Body of pancreas (tissue), 4 donors: ENCODE data around the gene SYCE3. TPM values are rescaled to one million over a fixed set of nuclear protein-coding genes. Genes with fewer than 3 reads are reported as not detected.

ENCODE experiments used
- ATAC-seq: fragments of 150-250 bp; one replicate; pipeline ENCODE4 v1.9.1; 2016
- DNase-seq, 4 donors: peaks; one replicate each; pipeline ENCODE4 v3.0.0-alpha.2; 2019
- H3K27ac ChIP-seq, 4 donors: fragments of 200-600 bp; sonication (generic); 1 replicate in 3 of 4; 2 replicates in 1 of 4; pipeline versions ENCODE4 v1.5.1 to v1.6.1; 2016 to 2019; ENCODE audit warnings: mild to moderate bottlenecking in 1 of 4, mixed read lengths in 1 of 4, moderate library complexity in 1 of 4
- H3K27me3 ChIP-seq, 2 donors: fragments of 200-600 bp; sonication (generic); one replicate each; pipeline ENCODE4 v1.6.0; 2016; ENCODE audit warnings: mild to moderate bottlenecking in 1 of 2
- H3K36me3 ChIP-seq, 2 donors: fragments of 200-600 bp; sonication (generic); replicated peaks in 1 of 2; 2 replicates each; pipeline ENCODE4 v1.5.1; 2016; ENCODE audit warnings: low read depth in 2 of 2; ENCODE audit not compliant: insufficient read depth in 1 of 2
- H3K4me1 ChIP-seq: fragments of 200-600 bp; sonication (generic); one replicate; pipeline ENCODE4 v1.6.0; 2016
- H3K4me3 ChIP-seq, 2 donors: fragments of 200-600 bp; sonication (generic); 1 replicate in 1 of 2; 2 replicates in 1 of 2; pipeline ENCODE4 v1.5.1; 2016 to 2019
- H3K9me3 ChIP-seq, 3 donors: fragments of 200-600 bp; sonication (generic); 1 replicate in 2 of 3; 2 replicates in 1 of 3; pipeline ENCODE4 v1.5.1; 2016
- CTCF ChIP-seq, 7 experiments: fragments of 450-650 bp in 4 of 7; fragments of 200-600 bp in 3 of 7; sonication (generic) in 3 of 7; IDR thresholded peaks; one replicate each; pipeline ENCODE4 v1.5.1; 2016 to 2019; ENCODE audit warnings: antibody characterized with exemption in 7 of 7
- POLR2A ChIP-seq, 3 donors: fragments of 450-650 bp; IDR thresholded peaks; one replicate each; pipeline ENCODE4 v1.6.1; 2016; ENCODE audit warnings: antibody characterized with exemption in 3 of 3, mild to moderate bottlenecking in 2 of 3
- WGBS, 2 donors: methylation state at CpG; one replicate each; pipeline ENCODE4 v1.1.5; 2017; 5-methylcytosine and 5-hydroxymethylcytosine counted together
- intact Hi-C: fragments of 100-400 bp; cut with DNase I; formaldehyde crosslinking; loops from one replicate; pipeline ENCODE4 v1.15.1; 2023
- total RNA-seq, 2 donors: library from RNA; depleted of rRNA; stranded (reverse); fragments of >200 nt; gene quantifications; one replicate each; pipeline ENCODE4 v1.1.0, GENCODE V29; 2016

The SYCE3 gene
- total RNA-seq, 2 donors from 2014 or later = not detected

GRCh38 chr22:50556703-50557102 is 6.0 kb downstream of the SYCE3 start:
- DNase-seq (no peak), ATAC-seq (no peak)
- no peak overlapping the region for H3K4me3 ChIP-seq
- no peaks in the 10 kb centered on the region for H3K9me3 ChIP-seq
- no peaks in the 10 kb centered on the region for H3K4me1 ChIP-seq
- no peak for TF ChIP-seq POLR2A (IDR thresholded peaks at IDR 0.05)
- no peaks in the 10 kb centered on the region for H3K36me3 ChIP-seq
- H3K27ac ChIP-seq = no peak overlapping the region
- 72 to 77% methylated on average over 5 of the region's 5 CpGs for WGBS, 2 donors
- no peaks in the 10 kb centered on the region for H3K27me3 ChIP-seq
- intact Hi-C loops = no loop called here

GRCh38 chr22:50553310-50553709 is 9.4 kb downstream of the SYCE3 start:
- DNase-seq = no peak
- intact Hi-C loops = no loop called here
- Histone ChIP-seq H3K4me1 (peaks cover 9% of the 10 kb centered on the region), H3K27ac (no peak overlapping the region), H3K9me3 (no peaks in the 10 kb centered on the region), H3K27me3 (peaks cover 0 to 9% of the 10 kb centered on the region in 2 donors), H3K4me3 (no peak overlapping the region), H3K36me3 (no peaks in the 10 kb centered on the region)
- WGBS, 2 donors = 61 to 68% methylated on average over 8 of the region's 8 CpGs
- TF ChIP-seq POLR2A (IDR thresholded peaks at IDR 0.05) = no peak
- no peak for TF ChIP-seq CTCF (IDR thresholded peaks at IDR 0.05)
- no peak for ATAC-seq

GRCh38 chr22:50551160-50551752 is 11.5 kb downstream of the SYCE3 start:
- Histone ChIP-seq H3K4me3 (no peak overlapping the region), H3K27me3 (peaks cover 0 to 23% of the 10 kb centered on the region in 2 donors), H3K4me1 (peaks cover 11% of the 10 kb centered on the region), H3K9me3 (no peaks in the 10 kb centered on the region), H3K27ac (no peak overlapping the region), H3K36me3 (no peaks in the 10 kb centered on the region)
- 92 to 95% methylated on average over 8 to 11 of the region's 11 CpGs for WGBS, 2 donors
- intact Hi-C loops = no loop called here
- DNase-seq (no peak), ATAC-seq (no peak)
- no peak for TF ChIP-seq CTCF (IDR thresholded peaks at IDR 0.05)
- TF ChIP-seq POLR2A (IDR thresholded peaks at IDR 0.05) = no peak

GRCh38 chr22:50550395-50550794 is 12.3 kb downstream of the SYCE3 start:
- no peak for TF ChIP-seq CTCF (IDR thresholded peaks at IDR 0.05)
- TF ChIP-seq POLR2A (IDR thresholded peaks at IDR 0.05) = no peak
- no peak for DNase-seq
- Histone ChIP-seq H3K36me3 (no peaks in the 10 kb centered on the region), H3K27me3 (peaks cover 0 to 23% of the 10 kb centered on the region in 2 donors), H3K4me1 (peaks cover 11% of the 10 kb centered on the region), H3K9me3 (no peaks in the 10 kb centered on the region), H3K4me3 (no peak overlapping the region), H3K27ac (no peak overlapping the region)
- no peak for ATAC-seq
- intact Hi-C loops = no loop called here
- WGBS, 2 donors = 80 to 85% methylated on average over 6 to 8 of the region's 8 CpGs

GRCh38 chr22:50548921-50549790 is 13.6 kb downstream of the SYCE3 start:
- peaks cover 16% of the 10 kb centered on the region for H3K4me1 ChIP-seq
- H3K27me3 ChIP-seq = peaks cover 0 to 23% of the 10 kb centered on the region in 2 donors
- DNase-seq (no peak), ATAC-seq (no peak)
- H3K36me3 ChIP-seq = no peaks in the 10 kb centered on the region
- no peak for TF ChIP-seq CTCF (IDR thresholded peaks at IDR 0.05)
- TF ChIP-seq POLR2A (IDR thresholded peaks at IDR 0.05) = no peak
- WGBS, 2 donors = 63 to 76% methylated on average over 11 to 56 of the region's 68 CpGs
- no peak overlapping the region for H3K27ac ChIP-seq
- H3K9me3 ChIP-seq = no peaks in the 10 kb centered on the region
- H3K4me3 ChIP-seq = no peak overlapping the region
- intact Hi-C loops = no loop called here
